ENCODE data around the gene ALOX12B.

DNA sequence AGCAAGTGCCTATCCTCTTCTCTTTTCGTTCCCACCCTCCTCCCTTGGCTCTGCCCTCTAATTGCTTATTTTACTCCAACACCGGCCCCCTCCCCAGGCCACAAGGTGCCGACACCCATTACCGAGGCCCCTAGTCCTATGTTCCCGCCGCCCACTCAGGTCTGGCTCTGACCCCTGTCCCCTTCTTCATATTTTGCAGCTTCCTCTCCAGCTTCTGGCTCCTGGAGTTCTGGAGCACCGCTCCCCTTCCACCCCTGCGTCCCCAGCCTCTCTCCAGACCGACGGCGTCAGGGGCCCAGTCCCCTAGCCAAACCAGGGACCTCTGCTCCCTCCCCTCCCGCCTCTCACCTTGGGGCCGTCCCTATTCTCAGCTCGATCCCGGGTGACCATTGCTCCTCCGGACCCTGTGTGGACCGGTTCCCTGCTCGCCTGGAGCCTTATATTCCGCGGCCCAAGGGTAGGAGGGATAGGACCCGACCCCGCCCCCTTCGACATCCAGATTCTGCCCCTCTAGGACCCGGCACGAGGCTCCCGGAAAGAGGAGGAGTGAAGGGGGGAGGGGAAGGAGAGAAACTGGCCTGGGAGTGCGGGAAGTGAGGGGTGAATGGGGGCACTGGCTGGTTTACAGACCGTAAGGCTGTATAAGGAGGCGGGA lies 36.3 kb upstream of the ALOX12B start, which contains the start of gene HES7:
- TF ChIP-seq SP1 (IDR thresholded peaks at IDR 0.05; ENCODE audit: low read depth, low read length) (no peak), EP300 (IDR thresholded peaks at IDR 0.05; ENCODE audit: borderline replicate concordance in 1 of 2, low read depth in 2 of 2, low read length in 2 of 2) (no peak), EZH2 (IDR thresholded peaks at IDR 0.05; ENCODE audit: low read depth, low read length, severe bottlenecking) (peak; percentile 19), RFX5 (IDR thresholded peaks at IDR 0.05; ENCODE audit: borderline replicate concordance, low read depth, low read length) (no peak), TCF12 (IDR thresholded peaks at IDR 0.05; ENCODE audit: low read depth, low read length) (0 out of 2 replicates have a peak, but pooled peaks have one; percentile 2)
- TF ChIP-seq, protein P1, sequence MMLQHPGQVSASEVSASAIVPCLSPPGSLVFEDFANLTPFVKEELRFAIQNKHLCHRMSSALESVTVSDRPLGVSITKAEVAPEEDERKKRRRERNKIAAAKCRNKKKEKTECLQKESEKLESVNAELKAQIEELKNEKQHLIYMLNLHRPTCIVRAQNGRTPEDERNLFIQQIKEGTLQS (IDR thresholded peaks at IDR 0.05; ENCODE audit: insufficient read depth, low read depth, low read length): no peak
- TF ChIP-seq, protein P2, sequence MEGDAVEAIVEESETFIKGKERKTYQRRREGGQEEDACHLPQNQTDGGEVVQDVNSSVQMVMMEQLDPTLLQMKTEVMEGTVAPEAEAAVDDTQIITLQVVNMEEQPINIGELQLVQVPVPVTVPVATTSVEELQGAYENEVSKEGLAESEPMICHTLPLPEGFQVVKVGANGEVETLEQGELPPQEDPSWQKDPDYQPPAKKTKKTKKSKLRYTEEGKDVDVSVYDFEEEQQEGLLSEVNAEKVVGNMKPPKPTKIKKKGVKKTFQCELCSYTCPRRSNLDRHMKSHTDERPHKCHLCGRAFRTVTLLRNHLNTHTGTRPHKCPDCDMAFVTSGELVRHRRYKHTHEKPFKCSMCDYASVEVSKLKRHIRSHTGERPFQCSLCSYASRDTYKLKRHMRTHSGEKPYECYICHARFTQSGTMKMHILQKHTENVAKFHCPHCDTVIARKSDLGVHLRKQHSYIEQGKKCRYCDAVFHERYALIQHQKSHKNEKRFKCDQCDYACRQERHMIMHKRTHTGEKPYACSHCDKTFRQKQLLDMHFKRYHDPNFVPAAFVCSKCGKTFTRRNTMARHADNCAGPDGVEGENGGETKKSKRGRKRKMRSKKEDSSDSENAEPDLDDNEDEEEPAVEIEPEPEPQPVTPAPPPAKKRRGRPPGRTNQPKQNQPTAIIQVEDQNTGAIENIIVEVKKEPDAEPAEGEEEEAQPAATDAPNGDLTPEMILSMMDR (IDR thresholded peaks at IDR 0.05; ENCODE audit: control extremely low read depth in 1 of 3, insufficient read depth in 1 of 3, low read depth in 1 of 3, low read length in 3 of 3): no peak
- TF ChIP-seq, protein P3, sequence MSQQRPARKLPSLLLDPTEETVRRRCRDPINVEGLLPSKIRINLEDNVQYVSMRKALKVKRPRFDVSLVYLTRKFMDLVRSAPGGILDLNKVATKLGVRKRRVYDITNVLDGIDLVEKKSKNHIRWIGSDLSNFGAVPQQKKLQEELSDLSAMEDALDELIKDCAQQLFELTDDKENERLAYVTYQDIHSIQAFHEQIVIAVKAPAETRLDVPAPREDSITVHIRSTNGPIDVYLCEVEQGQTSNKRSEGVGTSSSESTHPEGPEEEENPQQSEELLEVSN (IDR thresholded peaks at IDR 0.05): no peak; the same call in 1 of the 2 replicates
